ENCODE data around the gene OR2M3. TPM values are rescaled to one million over a fixed set of nuclear protein-coding genes. Genes with fewer than 3 reads are reported as not detected.

The OR2M3 gene
- total RNA-seq: not detected in 2 replicates

GRCh38 chr1:248196965-248197364 lies at the start of gene OR2M3:
Gene OR2M3 (plus strand): TSS chr1:248197265. CDS start chr1:248203068, 5,803 bp downstream.

DNA sequence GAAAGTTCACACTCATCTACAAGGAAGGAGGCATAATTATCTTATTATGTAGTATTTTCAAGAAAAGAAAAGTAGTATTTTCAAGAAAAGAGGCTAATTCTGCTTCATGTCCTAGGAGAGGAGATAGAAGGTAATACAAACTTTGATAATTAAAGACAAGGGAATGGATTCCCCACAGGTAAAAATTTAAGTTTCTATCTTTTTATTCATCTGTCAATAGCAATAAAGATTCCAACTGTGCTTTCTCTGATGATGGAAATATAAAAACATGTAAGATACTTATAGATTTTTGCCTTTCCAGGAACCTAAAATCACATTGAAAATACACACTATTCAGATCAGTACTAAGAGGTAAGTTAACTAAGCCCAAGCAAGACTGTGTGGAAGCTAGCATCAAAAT lies 22.5 kb upstream of the OR2M3 start, which contains the start of gene OR2M2:
Gene OR2M2, plus strand, starts transcription at position 301 of the 400 bp plus-strand sequence. CDS start 5,165 bp downstream, outside the sequence.

GRCh38 chr1:248231117-248231516 lies 34.1 kb downstream of the OR2M3 start, which contains the start of gene OR2M4:
Gene OR2M4 (plus strand): TSS chr1:248231417. CDS start chr1:248238929, 7,512 bp downstream.

Other genes starting within 250 kb of the OR2M3 start
- gene OR2L8, start 248.4 kb upstream of the OR2M3 start, total RNA-seq: not detected in 2 replicates
- not detected in 2 replicates for gene OR2AK2, start 232.0 kb upstream of the OR2M3 start, total RNA-seq
- gene OR2L5, start 183.6 kb upstream of the OR2M3 start, total RNA-seq: not detected in 2 replicates
- gene OR2L2, start 167.2 kb upstream of the OR2M3 start, total RNA-seq: not detected in 2 replicates
- gene OR2L3, start 150.4 kb upstream of the OR2M3 start, total RNA-seq: not detected in 2 replicates
- gene OR2L13, start 102.1 kb upstream of the OR2M3 start, total RNA-seq: not detected in 2 replicates
- gene OR2M5, start 52.1 kb upstream of the OR2M3 start, total RNA-seq: not detected in 2 replicates
- gene OR2M2, start 22.4 kb upstream of the OR2M3 start, total RNA-seq: not detected in 2 replicates
- not detected in 2 replicates for gene OR2M4, start 34.2 kb downstream of the OR2M3 start, total RNA-seq
- gene OR2T33, start 80.7 kb downstream of the OR2M3 start, total RNA-seq: not detected in 2 replicates
- not detected in 2 replicates for gene OR2T12, start 106.2 kb downstream of the OR2M3 start, total RNA-seq
- gene OR2M7, start 127.3 kb downstream of the OR2M3 start, total RNA-seq: not detected in 2 replicates
- gene OR14C36, start 151.5 kb downstream of the OR2M3 start, total RNA-seq: not detected in 2 replicates
- not detected in 2 replicates for gene OR2T4, start 164.4 kb downstream of the OR2M3 start, total RNA-seq
- gene OR2T6, start 178.5 kb downstream of the OR2M3 start, total RNA-seq: not detected in 2 replicates
- not detected in 2 replicates for gene OR2T1, start 205.8 kb downstream of the OR2M3 start, total RNA-seq
- not detected in 2 replicates for gene OR2T2, start 248.4 kb downstream of the OR2M3 start, total RNA-seq